RWPE2 (cell line): ENCODE results near the gene NTNG1.

Experiments
- ATAC-seq: fragments of 200-7000 bp; cut with Tn5 transposase; 3 replicates; pipeline ENCODE4 v1.9.1; 2021; ENCODE audit warnings: low read depth
- DNase-seq: peaks from one replicate; pipeline ENCODE4 v3.0.0-alpha.2; 2020; ENCODE audit warnings: low spot score
- H3K27ac ChIP-seq: fragments of 450-650 bp; 2 replicates; pipeline ENCODE4 v1.5.1; 2017; ENCODE audit warnings: mild to moderate bottlenecking; ENCODE audit not compliant: poor library complexity, severe bottlenecking
- H3K27me3 ChIP-seq: fragments of 250-450 bp; sonication (Bioruptor Pico); 2 replicates; pipeline ENCODE4 v1.5.1; 2021; ENCODE audit warnings: mild to moderate bottlenecking, moderate library complexity; ENCODE audit not compliant: insufficient read depth, poor library complexity, severe bottlenecking
- H3K36me3 ChIP-seq: fragments of 250-450 bp; sonication (Bioruptor Pico); 2 replicates; pipeline ENCODE4 v1.5.1; 2020; ENCODE audit warnings: low read depth, mild to moderate bottlenecking, moderate library complexity
- H3K4me1 ChIP-seq: fragments of 250-450 bp; sonication (Bioruptor Pico); 2 replicates; pipeline ENCODE4 v1.5.1; 2021; ENCODE audit warnings: mild to moderate bottlenecking, moderate library complexity; ENCODE audit not compliant: insufficient read depth, poor library complexity, severe bottlenecking
- H3K4me3 ChIP-seq: fragments of 250-450 bp; sonication (Bioruptor Pico); 2 replicates; pipeline ENCODE4 v1.5.1; 2021; ENCODE audit warnings: mild to moderate bottlenecking, moderate library complexity; ENCODE audit not compliant: severe bottlenecking
- H3K9me3 ChIP-seq: fragments of 250-450 bp; sonication (Bioruptor Pico); 2 replicates; pipeline ENCODE4 v1.5.1; 2021; ENCODE audit warnings: mild to moderate bottlenecking, moderate library complexity; ENCODE audit not compliant: severe bottlenecking
- TF ChIP-seq, protein P1 (sequence below): fragments of 450-650 bp; IDR thresholded peaks from one replicate; pipeline ENCODE4 v1.5.1; 2017; ENCODE audit warnings: mild to moderate bottlenecking, moderate library complexity; ENCODE audit not compliant: poor library complexity, severe bottlenecking

The NTNG1 gene

DNA sequence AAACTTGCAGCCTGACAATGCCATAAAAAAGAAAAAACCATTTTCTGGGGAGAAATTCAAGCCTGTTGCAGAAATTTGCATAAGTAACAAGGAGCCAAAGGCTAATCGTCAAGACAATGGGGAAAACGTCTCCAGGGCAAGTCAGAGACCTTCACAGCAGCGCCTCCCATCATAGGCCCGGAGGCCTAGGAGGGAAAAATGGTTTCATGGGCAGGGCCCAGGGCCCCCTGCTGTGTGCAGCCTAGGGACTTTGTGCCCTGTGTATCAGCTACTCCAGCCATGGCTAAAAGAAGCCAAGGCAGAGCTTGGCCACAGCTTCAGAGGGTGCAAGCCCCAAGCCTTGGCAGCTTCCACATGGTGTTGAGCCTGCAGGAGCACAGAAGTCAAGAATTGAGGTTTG lies 369.5 kb downstream of the NTNG1 start:
- TF ChIP-seq, protein P1, sequence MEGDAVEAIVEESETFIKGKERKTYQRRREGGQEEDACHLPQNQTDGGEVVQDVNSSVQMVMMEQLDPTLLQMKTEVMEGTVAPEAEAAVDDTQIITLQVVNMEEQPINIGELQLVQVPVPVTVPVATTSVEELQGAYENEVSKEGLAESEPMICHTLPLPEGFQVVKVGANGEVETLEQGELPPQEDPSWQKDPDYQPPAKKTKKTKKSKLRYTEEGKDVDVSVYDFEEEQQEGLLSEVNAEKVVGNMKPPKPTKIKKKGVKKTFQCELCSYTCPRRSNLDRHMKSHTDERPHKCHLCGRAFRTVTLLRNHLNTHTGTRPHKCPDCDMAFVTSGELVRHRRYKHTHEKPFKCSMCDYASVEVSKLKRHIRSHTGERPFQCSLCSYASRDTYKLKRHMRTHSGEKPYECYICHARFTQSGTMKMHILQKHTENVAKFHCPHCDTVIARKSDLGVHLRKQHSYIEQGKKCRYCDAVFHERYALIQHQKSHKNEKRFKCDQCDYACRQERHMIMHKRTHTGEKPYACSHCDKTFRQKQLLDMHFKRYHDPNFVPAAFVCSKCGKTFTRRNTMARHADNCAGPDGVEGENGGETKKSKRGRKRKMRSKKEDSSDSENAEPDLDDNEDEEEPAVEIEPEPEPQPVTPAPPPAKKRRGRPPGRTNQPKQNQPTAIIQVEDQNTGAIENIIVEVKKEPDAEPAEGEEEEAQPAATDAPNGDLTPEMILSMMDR: no peak
- DNase-seq: no peak
- H3K4me3 ChIP-seq: no peak overlapping the region
- H3K9me3 ChIP-seq: peaks cover 3% of the 10 kb centered on the region
- no peaks in the 10 kb centered on the region for H3K4me1 ChIP-seq
- no peaks in the 10 kb centered on the region for H3K36me3 ChIP-seq
- no peak overlapping the region for H3K27ac ChIP-seq
- no peak for ATAC-seq
- no peaks in the 10 kb centered on the region for H3K27me3 ChIP-seq

DNA sequence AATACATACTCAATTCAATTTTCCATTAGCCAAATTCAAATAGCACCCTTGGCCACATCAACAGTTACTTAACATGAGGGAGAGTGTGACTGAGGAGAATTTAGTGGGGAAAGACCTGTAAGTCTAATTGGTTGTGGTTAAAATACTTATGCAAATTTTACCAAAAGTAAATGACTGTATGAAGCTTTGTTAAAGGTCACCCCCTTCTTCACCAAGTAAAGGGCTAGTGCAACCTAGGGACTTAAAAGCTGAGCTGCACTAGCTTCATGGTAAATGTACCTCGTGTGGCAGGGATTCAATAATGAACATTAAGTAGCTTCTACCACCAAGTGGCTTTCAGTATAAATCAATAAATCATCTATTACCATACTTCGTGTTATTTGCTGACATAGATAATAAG lies 372.0 kb downstream of the NTNG1 start:
- TF ChIP-seq, protein P1: no peak
- peaks cover 3% of the 10 kb centered on the region for H3K9me3 ChIP-seq
- H3K4me3 ChIP-seq: no peak overlapping the region
- no peak for DNase-seq
- no peak for ATAC-seq
- H3K27ac ChIP-seq: no peak overlapping the region
- H3K36me3 ChIP-seq: no peaks in the 10 kb centered on the region
- H3K4me1 ChIP-seq: no peaks in the 10 kb centered on the region
- H3K27me3 ChIP-seq: no peaks in the 10 kb centered on the region

DNA sequence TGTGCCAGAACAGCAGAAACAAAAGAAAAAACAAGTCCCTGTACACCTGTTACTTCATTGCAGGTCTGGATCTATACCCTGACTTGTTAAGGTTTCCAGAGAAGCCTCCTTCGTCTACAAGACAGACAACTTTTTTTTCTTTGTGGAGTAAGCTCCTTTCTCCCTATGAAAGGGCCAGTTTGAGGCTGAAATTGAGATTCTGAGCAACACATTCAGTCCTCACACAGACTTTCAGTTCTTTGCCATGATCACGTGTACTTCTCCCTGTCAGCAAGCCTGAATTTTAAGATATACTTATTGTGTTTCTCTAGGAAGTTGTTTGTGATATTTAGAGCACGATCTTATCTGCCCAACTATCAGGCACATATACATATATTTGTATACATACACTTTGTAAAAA lies 374.0 kb downstream of the NTNG1 start:
- no peak for DNase-seq
- H3K4me3 ChIP-seq: no peak overlapping the region
- H3K36me3 ChIP-seq: no peaks in the 10 kb centered on the region
- H3K4me1 ChIP-seq: no peaks in the 10 kb centered on the region
- H3K9me3 ChIP-seq: peaks cover 3% of the 10 kb centered on the region
- ATAC-seq: no peak
- H3K27ac ChIP-seq: no peak overlapping the region
- TF ChIP-seq, protein P1: no peak
- H3K27me3 ChIP-seq: no peaks in the 10 kb centered on the region

DNA sequence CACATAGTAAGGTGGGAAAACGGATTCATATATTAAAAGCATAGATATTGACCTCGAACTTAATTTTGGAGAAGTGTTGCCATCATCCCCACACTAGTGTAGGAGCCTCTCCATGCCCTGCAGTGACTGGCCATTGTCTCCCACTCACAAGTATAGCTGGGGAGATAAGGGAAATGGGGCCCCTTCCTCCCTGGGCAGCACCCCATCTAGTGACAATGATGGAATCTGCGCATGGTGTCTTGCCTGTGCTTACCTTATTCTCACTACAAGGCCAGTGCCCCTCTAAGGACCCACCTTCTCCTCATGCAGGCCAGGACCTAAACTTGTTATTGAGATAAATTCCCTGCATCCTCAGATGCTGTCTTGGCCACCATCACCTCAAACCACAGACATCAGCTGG lies 374.9 kb downstream of the NTNG1 start:
- H3K4me1 ChIP-seq: no peaks in the 10 kb centered on the region
- H3K9me3 ChIP-seq: no peaks in the 10 kb centered on the region
- no peaks in the 10 kb centered on the region for H3K27me3 ChIP-seq
- no peak overlapping the region for H3K27ac ChIP-seq
- TF ChIP-seq, protein P1: no peak
- H3K36me3 ChIP-seq: no peaks in the 10 kb centered on the region
- no peak overlapping the region for H3K4me3 ChIP-seq
- no peak for DNase-seq
- no peak for ATAC-seq

DNA sequence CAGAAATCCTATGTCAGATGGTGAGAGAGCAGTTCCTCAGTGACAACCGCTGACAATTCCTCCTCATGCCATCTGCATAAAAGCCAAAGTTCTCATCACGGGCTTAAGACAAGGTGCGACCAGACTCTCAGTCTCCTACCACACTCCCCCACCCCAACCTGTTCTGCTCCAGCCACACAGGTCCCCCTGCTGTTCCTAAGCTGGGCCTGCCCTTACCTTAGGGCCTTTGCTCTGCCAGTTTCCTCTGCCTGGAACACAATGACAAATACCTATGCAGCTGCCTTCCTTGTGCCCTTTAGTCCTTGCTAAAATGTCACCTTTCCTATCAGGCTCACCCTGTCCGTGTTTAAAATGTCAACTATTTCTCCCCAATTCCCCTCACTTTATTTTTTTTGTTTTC lies 382.2 kb downstream of the NTNG1 start:
- DNase-seq (no peak), ATAC-seq (no peak)
- TF ChIP-seq, protein P1: no peak
- no peaks in the 10 kb centered on the region for H3K36me3 ChIP-seq
- H3K27me3 ChIP-seq: no peaks in the 10 kb centered on the region
- H3K9me3 ChIP-seq: no peaks in the 10 kb centered on the region
- no peak overlapping the region for H3K27ac ChIP-seq
- no peak overlapping the region for H3K4me3 ChIP-seq
- peaks cover 5% of the 10 kb centered on the region for H3K4me1 ChIP-seq
